ENCODE results near the gene RHBDD1. TPM values are rescaled to one million over a fixed set of nuclear protein-coding genes. Genes with fewer than 3 reads are reported as not detected.

The RHBDD1 gene
- total and polyA plus RNA-seq, 4 donors, result 8.5 to 45.8 (median 16.1) TPM

DNA sequence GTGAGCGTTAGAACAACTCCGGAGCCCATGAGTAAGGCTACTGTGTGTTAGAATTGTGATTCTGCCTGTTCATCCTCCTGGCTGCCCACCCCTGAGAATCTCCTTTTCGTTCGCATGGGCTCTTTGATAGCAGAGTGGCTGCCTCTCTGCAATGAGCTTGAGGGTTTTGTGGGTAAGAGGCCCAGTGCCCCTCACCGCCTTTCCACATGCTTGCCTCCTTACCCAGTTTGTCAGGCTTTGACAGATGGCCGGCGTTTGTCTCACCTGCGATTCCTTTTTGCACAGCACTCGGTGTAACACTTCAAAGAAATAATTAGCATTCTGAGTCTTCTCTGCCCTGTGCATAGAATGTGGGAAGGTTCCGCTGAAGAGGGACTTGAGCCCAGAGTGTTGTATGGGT, 138.0 kb downstream of the RHBDD1 start:
- no peak overlapping the region for H3K9ac ChIP-seq (ENCODE audit: low read depth in 1 of 2, low read length in 2 of 2)
- no peaks in the 10 kb centered on the region for H3K27me3 ChIP-seq (ENCODE audit: control insufficient read depth in 4 of 4, insufficient read depth in 4 of 4, low read length in 3 of 4)
- peaks cover 0 to 2% (median 0%) of the 10 kb centered on the region in 4 donors for H3K36me3 ChIP-seq (ENCODE audit: control insufficient read depth in 4 of 4, insufficient read depth in 3 of 4, low read depth in 1 of 4, low read length in 3 of 4)
- TF ChIP-seq YY1 (IDR thresholded peaks at IDR 0.05) (no peak), HNF4A (conservative IDR thresholded peaks at IDR 0.05) (no peak), FOXA2 (IDR thresholded peaks at IDR 0.05) (no peak), EGR1 (IDR thresholded peaks at IDR 0.05; ENCODE audit: low read depth in 2 of 2) (no peak)
- TF ChIP-seq, protein P1, sequence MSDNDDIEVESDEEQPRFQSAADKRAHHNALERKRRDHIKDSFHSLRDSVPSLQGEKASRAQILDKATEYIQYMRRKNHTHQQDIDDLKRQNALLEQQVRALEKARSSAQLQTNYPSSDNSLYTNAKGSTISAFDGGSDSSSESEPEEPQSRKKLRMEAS (IDR thresholded peaks at IDR 0.05), result no peak
- TF ChIP-seq, protein P2, sequence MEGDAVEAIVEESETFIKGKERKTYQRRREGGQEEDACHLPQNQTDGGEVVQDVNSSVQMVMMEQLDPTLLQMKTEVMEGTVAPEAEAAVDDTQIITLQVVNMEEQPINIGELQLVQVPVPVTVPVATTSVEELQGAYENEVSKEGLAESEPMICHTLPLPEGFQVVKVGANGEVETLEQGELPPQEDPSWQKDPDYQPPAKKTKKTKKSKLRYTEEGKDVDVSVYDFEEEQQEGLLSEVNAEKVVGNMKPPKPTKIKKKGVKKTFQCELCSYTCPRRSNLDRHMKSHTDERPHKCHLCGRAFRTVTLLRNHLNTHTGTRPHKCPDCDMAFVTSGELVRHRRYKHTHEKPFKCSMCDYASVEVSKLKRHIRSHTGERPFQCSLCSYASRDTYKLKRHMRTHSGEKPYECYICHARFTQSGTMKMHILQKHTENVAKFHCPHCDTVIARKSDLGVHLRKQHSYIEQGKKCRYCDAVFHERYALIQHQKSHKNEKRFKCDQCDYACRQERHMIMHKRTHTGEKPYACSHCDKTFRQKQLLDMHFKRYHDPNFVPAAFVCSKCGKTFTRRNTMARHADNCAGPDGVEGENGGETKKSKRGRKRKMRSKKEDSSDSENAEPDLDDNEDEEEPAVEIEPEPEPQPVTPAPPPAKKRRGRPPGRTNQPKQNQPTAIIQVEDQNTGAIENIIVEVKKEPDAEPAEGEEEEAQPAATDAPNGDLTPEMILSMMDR (IDR thresholded peaks at IDR 0.05; ENCODE audit: low read depth, low read length, missing input control), result no peak
- TF ChIP-seq, protein P3, sequence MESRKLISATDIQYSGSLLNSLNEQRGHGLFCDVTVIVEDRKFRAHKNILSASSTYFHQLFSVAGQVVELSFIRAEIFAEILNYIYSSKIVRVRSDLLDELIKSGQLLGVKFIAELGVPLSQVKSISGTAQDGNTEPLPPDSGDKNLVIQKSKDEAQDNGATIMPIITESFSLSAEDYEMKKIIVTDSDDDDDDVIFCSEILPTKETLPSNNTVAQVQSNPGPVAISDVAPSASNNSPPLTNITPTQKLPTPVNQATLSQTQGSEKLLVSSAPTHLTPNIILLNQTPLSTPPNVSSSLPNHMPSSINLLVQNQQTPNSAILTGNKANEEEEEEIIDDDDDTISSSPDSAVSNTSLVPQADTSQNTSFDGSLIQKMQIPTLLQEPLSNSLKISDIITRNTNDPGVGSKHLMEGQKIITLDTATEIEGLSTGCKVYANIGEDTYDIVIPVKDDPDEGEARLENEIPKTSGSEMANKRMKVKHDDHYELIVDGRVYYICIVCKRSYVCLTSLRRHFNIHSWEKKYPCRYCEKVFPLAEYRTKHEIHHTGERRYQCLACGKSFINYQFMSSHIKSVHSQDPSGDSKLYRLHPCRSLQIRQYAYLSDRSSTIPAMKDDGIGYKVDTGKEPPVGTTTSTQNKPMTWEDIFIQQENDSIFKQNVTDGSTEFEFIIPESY (IDR thresholded peaks at IDR 0.05), result no peak
- H3K9me3 ChIP-seq (ENCODE audit: control insufficient read depth in 4 of 4, low read length in 3 of 4), result no peaks in the 10 kb centered on the region
- WGBS, result 95% methylated on average over 10 of the region's 10 CpGs
- no peak overlapping the region for H3K27ac ChIP-seq (ENCODE audit: low read depth in 1 of 2, low read length in 2 of 2)
- H3K4me3 ChIP-seq (ENCODE audit: low read depth in 1 of 3, low read length in 3 of 3), result no peak overlapping the region
- no peaks in the 10 kb centered on the region for H3K4me1 ChIP-seq (ENCODE audit: control insufficient read depth in 4 of 4, insufficient read depth in 4 of 4, low read length in 3 of 4)
- no peak for DNase-seq (ENCODE audit: low spot score)

DNA sequence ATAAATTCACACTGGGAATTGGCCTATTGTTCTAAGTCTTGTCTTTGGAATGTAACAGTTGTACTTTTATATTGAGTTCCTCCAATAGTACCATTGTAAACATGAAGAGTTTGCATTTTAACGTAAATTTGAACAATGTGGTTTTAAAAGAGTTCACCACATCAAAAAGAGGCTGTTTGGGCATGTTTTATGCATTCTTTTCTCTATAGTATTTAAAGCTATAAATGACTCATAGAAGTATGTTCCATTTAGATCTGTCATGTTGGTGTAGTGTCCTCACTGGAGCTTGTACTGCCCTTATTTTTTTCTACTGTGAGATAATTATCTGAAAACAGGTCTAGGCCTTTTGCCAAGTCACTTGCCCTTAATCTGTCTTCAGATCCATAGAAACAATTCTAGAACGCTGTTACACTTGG, 141.9 kb downstream of the RHBDD1 start:
- H3K4me1 ChIP-seq (ENCODE audit: control insufficient read depth in 4 of 4, insufficient read depth in 4 of 4, low read length in 3 of 4), result no peaks in the 10 kb centered on the region

More for the DNA sequence above, 141.9 kb downstream of the RHBDD1 start:
- WGBS, result 88% methylated on average over 2 of the region's 2 CpGs
- no peaks in the 10 kb centered on the region for H3K27me3 ChIP-seq (ENCODE audit: control insufficient read depth in 4 of 4, insufficient read depth in 4 of 4, low read length in 3 of 4)
- no peak for TF ChIP-seq HNF4G (IDR thresholded peaks at IDR 0.05)
- TF ChIP-seq, protein P2 (IDR thresholded peaks at IDR 0.05; ENCODE audit: low read depth, low read length, missing input control), result no peak
- TF ChIP-seq, protein P3 (IDR thresholded peaks at IDR 0.05), result no peak
- TF ChIP-seq TAF1 (conservative IDR thresholded peaks at IDR 0.05), result no peak
- TF ChIP-seq RAD21 (IDR thresholded peaks at IDR 0.05), result no peak
- TF ChIP-seq FOXA2 (IDR thresholded peaks at IDR 0.05), result no peak
- TF ChIP-seq, protein P4, sequence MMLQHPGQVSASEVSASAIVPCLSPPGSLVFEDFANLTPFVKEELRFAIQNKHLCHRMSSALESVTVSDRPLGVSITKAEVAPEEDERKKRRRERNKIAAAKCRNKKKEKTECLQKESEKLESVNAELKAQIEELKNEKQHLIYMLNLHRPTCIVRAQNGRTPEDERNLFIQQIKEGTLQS (IDR thresholded peaks at IDR 0.05), result no peak
- no peak for TF ChIP-seq NR2F2 (IDR thresholded peaks at IDR 0.05)
- TF ChIP-seq YY1 (IDR thresholded peaks at IDR 0.05), result no peak
- no peak for TF ChIP-seq GABPA (IDR thresholded peaks at IDR 0.05 in 1 of 2, conservative IDR thresholded peaks at IDR 0.05 in 1 of 2)
- no peak for TF ChIP-seq HNF4A (conservative IDR thresholded peaks at IDR 0.05)
- TF ChIP-seq EGR1 (IDR thresholded peaks at IDR 0.05; ENCODE audit: low read depth in 2 of 2), result no peak
- TF ChIP-seq, protein P5, sequence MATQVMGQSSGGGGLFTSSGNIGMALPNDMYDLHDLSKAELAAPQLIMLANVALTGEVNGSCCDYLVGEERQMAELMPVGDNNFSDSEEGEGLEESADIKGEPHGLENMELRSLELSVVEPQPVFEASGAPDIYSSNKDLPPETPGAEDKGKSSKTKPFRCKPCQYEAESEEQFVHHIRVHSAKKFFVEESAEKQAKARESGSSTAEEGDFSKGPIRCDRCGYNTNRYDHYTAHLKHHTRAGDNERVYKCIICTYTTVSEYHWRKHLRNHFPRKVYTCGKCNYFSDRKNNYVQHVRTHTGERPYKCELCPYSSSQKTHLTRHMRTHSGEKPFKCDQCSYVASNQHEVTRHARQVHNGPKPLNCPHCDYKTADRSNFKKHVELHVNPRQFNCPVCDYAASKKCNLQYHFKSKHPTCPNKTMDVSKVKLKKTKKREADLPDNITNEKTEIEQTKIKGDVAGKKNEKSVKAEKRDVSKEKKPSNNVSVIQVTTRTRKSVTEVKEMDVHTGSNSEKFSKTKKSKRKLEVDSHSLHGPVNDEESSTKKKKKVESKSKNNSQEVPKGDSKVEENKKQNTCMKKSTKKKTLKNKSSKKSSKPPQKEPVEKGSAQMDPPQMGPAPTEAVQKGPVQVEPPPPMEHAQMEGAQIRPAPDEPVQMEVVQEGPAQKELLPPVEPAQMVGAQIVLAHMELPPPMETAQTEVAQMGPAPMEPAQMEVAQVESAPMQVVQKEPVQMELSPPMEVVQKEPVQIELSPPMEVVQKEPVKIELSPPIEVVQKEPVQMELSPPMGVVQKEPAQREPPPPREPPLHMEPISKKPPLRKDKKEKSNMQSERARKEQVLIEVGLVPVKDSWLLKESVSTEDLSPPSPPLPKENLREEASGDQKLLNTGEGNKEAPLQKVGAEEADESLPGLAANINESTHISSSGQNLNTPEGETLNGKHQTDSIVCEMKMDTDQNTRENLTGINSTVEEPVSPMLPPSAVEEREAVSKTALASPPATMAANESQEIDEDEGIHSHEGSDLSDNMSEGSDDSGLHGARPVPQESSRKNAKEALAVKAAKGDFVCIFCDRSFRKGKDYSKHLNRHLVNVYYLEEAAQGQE (IDR thresholded peaks at IDR 0.05), result no peak
- no peak overlapping the region for H3K9ac ChIP-seq (ENCODE audit: low read depth in 1 of 2, low read length in 2 of 2)
- no peak for DNase-seq (ENCODE audit: low spot score)
- no peaks in the 10 kb centered on the region for H3K9me3 ChIP-seq (ENCODE audit: control insufficient read depth in 4 of 4, low read length in 3 of 4)
- no peak overlapping the region for H3K27ac ChIP-seq (ENCODE audit: low read depth in 1 of 2, low read length in 2 of 2)
- no peak overlapping the region for H3K4me3 ChIP-seq (ENCODE audit: low read depth in 1 of 3, low read length in 3 of 3)
- peaks cover 0 to 2% (median 0%) of the 10 kb centered on the region in 4 donors for H3K36me3 ChIP-seq (ENCODE audit: control insufficient read depth in 4 of 4, insufficient read depth in 3 of 4, low read depth in 1 of 4, low read length in 3 of 4)

Measured in liver (tissue), 9 donors.